Neuronal stem cell (in vitro differentiated cells): ENCODE results near the gene LRCH2.
"Not testable (repeated sequence)": the region's sequence is repeated elsewhere in the genome, so short reads cannot be mapped to it uniquely, and the experiment has no call there.

ENCODE experiments used
- DNase-seq: peaks from one replicate; pipeline ENCODE4 v3.0.0-alpha.2; 2013; ENCODE audit warnings: low spot score
- H2AFZ ChIP-seq: one replicate; pipeline ENCODE4 v1.6.1; 2013; ENCODE audit warnings: mild to moderate bottlenecking, low read length, inconsistent platforms
- H2AK5ac ChIP-seq: 2 replicates; pipeline ENCODE4 v1.6.1; 2013; ENCODE audit warnings: low read depth, mild to moderate bottlenecking, inconsistent platforms, low read length, moderate library complexity, mixed read lengths
- H2BK120ac ChIP-seq: 2 replicates; pipeline ENCODE4 v1.6.1; 2013; ENCODE audit warnings: low read depth, mild to moderate bottlenecking, inconsistent platforms, low read length, moderate library complexity, mixed read lengths
- H2BK12ac ChIP-seq: one replicate; pipeline ENCODE4 v1.6.1; 2013; ENCODE audit warnings: low read length, inconsistent platforms
- H2BK15ac ChIP-seq: 2 replicates; pipeline ENCODE4 v1.6.1; 2013; ENCODE audit warnings: mild to moderate bottlenecking, low read length, inconsistent platforms, mixed read lengths
- H2BK5ac ChIP-seq: one replicate; pipeline ENCODE4 v1.6.1; 2013; ENCODE audit warnings: inconsistent platforms, mild to moderate bottlenecking, low read length, moderate library complexity
- H3K14ac ChIP-seq: one replicate; pipeline ENCODE4 v1.6.1; 2013; ENCODE audit warnings: low read length, inconsistent platforms
- H3K18ac ChIP-seq: 2 replicates; pipeline ENCODE4 v1.6.1; 2013; ENCODE audit warnings: low read length, inconsistent platforms
- H3K23ac ChIP-seq: 2 replicates; pipeline ENCODE4 v1.6.1; 2013; ENCODE audit warnings: low read depth, mild to moderate bottlenecking, mixed read lengths, low read length, inconsistent platforms; ENCODE audit not compliant: poor library complexity
- H3K27ac ChIP-seq: replicated peaks from 3 replicates; pipeline ENCODE4 v1.5.1; 2013; ENCODE audit warnings: low read length, inconsistent platforms
- H3K27me3 ChIP-seq, 3 experiments: 2 replicates each; pipeline ENCODE4 v1.6.1; 2013; ENCODE audit warnings: low read length in 3 of 3, mild to moderate bottlenecking in 2 of 3, inconsistent platforms in 1 of 3, low read depth in 1 of 3, mixed read lengths in 1 of 3, moderate library complexity in 1 of 3; ENCODE audit not compliant: control insufficient read depth in 3 of 3, insufficient read depth in 3 of 3
- H3K36me3 ChIP-seq, 2 donors: replicated peaks in 1 of 2; 2 replicates each; pipeline ENCODE4 v1.6.1; 2013; ENCODE audit warnings: low read length in 2 of 2; ENCODE audit not compliant: control insufficient read depth in 2 of 2, insufficient read depth in 2 of 2
- H3K4ac ChIP-seq: 2 replicates; pipeline ENCODE4 v1.6.1; 2013; ENCODE audit warnings: inconsistent platforms, mild to moderate bottlenecking, low read length, moderate library complexity
- H3K4me1 ChIP-seq, 2 donors: 1 replicate in 1 of 2; 2 replicates in 1 of 2; pipeline ENCODE4 v1.6.1; 2013; ENCODE audit warnings: low read length in 2 of 2, low read depth in 1 of 2; ENCODE audit not compliant: control insufficient read depth in 2 of 2, insufficient read depth in 1 of 2
- H3K4me2 ChIP-seq: one replicate; pipeline ENCODE4 v1.6.1; 2013; ENCODE audit warnings: mild to moderate bottlenecking, low read length, inconsistent platforms; ENCODE audit not compliant: insufficient read depth, poor library complexity, severe bottlenecking
- H3K4me3 ChIP-seq, 2 donors: 2 replicates each; pipeline ENCODE4 v1.5.1; 2013; ENCODE audit warnings: low read length in 2 of 2, mild to moderate bottlenecking in 2 of 2, inconsistent platforms in 1 of 2, moderate library complexity in 1 of 2
- H3K79me1 ChIP-seq: one replicate; pipeline ENCODE4 v1.6.1; 2013; ENCODE audit warnings: low read depth, mild to moderate bottlenecking, inconsistent platforms, low read length, moderate library complexity
- H3K9ac ChIP-seq: one replicate; pipeline ENCODE4 v1.6.1; 2013; ENCODE audit warnings: mild to moderate bottlenecking, low read depth, low read length, inconsistent platforms; ENCODE audit not compliant: poor library complexity
- H3K9me3 ChIP-seq, 2 donors: replicated peaks in 1 of 2; 2 replicates each; pipeline versions ENCODE3 to v1.6.1; 2013; ENCODE audit warnings: low read length in 2 of 2, mild to moderate bottlenecking in 2 of 2, inconsistent platforms in 1 of 2, low read depth in 1 of 2, mixed read lengths in 1 of 2, moderate library complexity in 1 of 2; ENCODE audit not compliant: control insufficient read depth in 2 of 2, insufficient read depth in 1 of 2
- H4K8ac ChIP-seq: one replicate; pipeline ENCODE4 v1.6.1; 2013; ENCODE audit warnings: low read depth, mild to moderate bottlenecking, inconsistent platforms, low read length, moderate library complexity
- H4K91ac ChIP-seq: one replicate; pipeline ENCODE4 v1.6.1; 2013; ENCODE audit warnings: low read length, low read depth, mild to moderate bottlenecking, inconsistent platforms; ENCODE audit not compliant: poor library complexity
- WGBS, 2 donors: extraction: QIAGEN DNeasy Blood & Tissue Kit; methylation state at CpG; one replicate each; pipeline ENCODE4 v1.1.7; 2013; ENCODE audit warnings: missing lambda C conversion rate in 2 of 2, mixed read lengths in 1 of 2; ENCODE audit not compliant: insufficient read length in 2 of 2, insufficient replicate concordance in 1 of 2; ENCODE audit errors: extremely low coverage in 2 of 2; 5-methylcytosine and 5-hydroxymethylcytosine counted together

The LRCH2 gene

DNA sequence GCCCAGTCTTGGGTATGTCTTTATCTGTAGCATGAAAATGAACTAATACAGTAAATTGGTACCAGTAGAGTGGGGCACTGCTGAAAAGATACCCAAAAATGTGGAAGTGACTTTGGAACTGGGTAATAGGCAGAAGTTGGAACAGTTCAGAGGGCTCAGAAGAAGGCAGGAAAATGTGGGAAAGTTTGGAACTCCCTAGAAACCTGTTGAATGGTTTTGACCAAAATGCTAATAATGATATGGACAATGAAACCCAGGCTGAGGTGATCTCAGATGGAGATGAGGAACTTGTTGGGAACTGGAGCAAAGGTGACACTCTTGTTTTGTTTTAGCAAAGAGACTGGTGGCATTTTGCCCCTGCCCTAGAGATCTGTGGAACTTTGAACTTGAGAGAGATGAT, 24.3 kb downstream of the LRCH2 start:
- H2BK12ac ChIP-seq, H2AFZ ChIP-seq, H3K4me2 ChIP-seq, H2AK5ac ChIP-seq, H2BK15ac ChIP-seq, H3K36me3 ChIP-seq, H3K9ac ChIP-seq, H3K9me3 ChIP-seq, H4K8ac ChIP-seq, H3K27ac ChIP-seq, H2BK5ac ChIP-seq, DNase-seq, H3K23ac ChIP-seq, H3K4ac ChIP-seq, H3K14ac ChIP-seq, H3K27me3 ChIP-seq, H2BK120ac ChIP-seq, H3K18ac ChIP-seq, H3K79me1 ChIP-seq, H3K4me1 ChIP-seq, H3K4me3 ChIP-seq, H4K91ac ChIP-seq: not testable (repeated sequence)

DNA sequence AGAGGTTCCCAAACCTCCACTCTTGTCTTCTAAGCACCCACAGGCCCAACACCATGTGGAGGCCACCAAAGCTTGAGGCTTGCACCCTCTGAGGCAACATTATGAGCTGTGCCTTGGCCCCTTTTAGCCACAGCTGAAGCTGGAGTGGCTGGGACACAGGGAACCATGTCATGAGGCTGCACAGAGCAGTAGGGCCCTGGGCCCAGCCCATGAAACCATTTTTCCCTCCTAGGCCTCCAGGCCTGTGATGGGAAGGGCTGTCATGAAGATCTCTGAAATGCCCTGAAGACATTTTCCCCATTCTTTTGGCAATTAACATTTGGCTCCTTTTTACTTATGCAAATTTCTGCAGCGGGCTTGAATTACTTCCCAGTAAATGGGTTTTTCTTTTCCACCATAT, 29.9 kb downstream of the LRCH2 start:
- Histone ChIP-seq H2AK5ac (no peak overlapping the region), H3K4me2 (no peak overlapping the region), H2BK5ac (no peak overlapping the region), H3K4ac (no peak overlapping the region), H3K14ac (no peak overlapping the region), H3K79me1 (peaks cover 5% of the 10 kb centered on the region), H3K18ac (no peak overlapping the region), H3K9me3 (peaks cover 0 to 3% of the 10 kb centered on the region in 2 donors), H4K8ac (no peak overlapping the region), H2AFZ (no peak overlapping the region), H2BK15ac (no peak overlapping the region), H3K27me3 (no peaks in the 10 kb centered on the region), H3K27ac (no peak overlapping the region), H3K4me3 (no peak overlapping the region), H3K36me3 (no peaks in the 10 kb centered on the region), H2BK120ac (no peak overlapping the region), H3K4me1 (no peaks in the 10 kb centered on the region), H3K9ac (no peak overlapping the region), H2BK12ac (no peak overlapping the region), H3K23ac (no peak overlapping the region), H4K91ac (no peak overlapping the region)
- no CpG with 5 or more reads among the region's 1 CpG for WGBS, 2 donors
- DNase-seq, result no peak

DNA sequence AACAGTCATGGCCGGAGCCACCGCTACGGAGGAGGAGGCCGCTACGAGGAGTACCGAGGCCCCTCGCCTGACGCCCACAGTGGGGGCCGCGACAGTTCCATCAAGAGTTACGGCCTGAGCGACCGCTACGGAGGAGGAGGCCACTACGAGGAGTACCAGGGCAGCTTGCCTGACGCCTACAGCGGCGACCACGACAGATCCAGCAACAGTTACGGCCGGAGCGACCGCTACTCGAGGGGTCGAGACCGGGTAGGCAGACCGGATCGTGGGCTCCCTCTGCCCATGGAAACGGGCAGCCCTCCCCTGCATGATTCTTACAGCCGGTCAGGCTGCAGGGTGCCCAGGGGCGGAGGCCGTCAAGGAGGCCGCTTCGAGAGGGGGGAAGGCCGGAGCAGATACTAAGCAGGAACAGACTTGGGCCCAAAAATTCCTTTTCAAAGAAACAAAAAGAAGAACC, 41.6 kb downstream of the LRCH2 start:
- Histone ChIP-seq H3K27ac (no peak overlapping the region), H2AFZ (no peak overlapping the region), H3K18ac (no peak overlapping the region), H3K9ac (no peak overlapping the region), H4K91ac (no peak overlapping the region), H2BK15ac (no peak overlapping the region), H3K14ac (no peak overlapping the region), H4K8ac (no peak overlapping the region), H2BK12ac (no peak overlapping the region), H3K4me3 (no peak overlapping the region), H3K79me1 (peaks cover 18% of the 10 kb centered on the region), H3K9me3 (no peaks in the 10 kb centered on the region), H2BK120ac (no peak overlapping the region), H3K36me3 (no peaks in the 10 kb centered on the region), H2BK5ac (no peak overlapping the region), H3K4me2 (no peak overlapping the region), H3K27me3 (no peaks in the 10 kb centered on the region), H3K4ac (no peak overlapping the region), H3K23ac (no peak overlapping the region), H2AK5ac (no peak overlapping the region), H3K4me1 (peaks cover 0 to 2% of the 10 kb centered on the region in 2 donors)
- no peak for DNase-seq
- WGBS, 2 donors, result no CpG with 5 or more reads among the region's 35 CpGs

DNA sequence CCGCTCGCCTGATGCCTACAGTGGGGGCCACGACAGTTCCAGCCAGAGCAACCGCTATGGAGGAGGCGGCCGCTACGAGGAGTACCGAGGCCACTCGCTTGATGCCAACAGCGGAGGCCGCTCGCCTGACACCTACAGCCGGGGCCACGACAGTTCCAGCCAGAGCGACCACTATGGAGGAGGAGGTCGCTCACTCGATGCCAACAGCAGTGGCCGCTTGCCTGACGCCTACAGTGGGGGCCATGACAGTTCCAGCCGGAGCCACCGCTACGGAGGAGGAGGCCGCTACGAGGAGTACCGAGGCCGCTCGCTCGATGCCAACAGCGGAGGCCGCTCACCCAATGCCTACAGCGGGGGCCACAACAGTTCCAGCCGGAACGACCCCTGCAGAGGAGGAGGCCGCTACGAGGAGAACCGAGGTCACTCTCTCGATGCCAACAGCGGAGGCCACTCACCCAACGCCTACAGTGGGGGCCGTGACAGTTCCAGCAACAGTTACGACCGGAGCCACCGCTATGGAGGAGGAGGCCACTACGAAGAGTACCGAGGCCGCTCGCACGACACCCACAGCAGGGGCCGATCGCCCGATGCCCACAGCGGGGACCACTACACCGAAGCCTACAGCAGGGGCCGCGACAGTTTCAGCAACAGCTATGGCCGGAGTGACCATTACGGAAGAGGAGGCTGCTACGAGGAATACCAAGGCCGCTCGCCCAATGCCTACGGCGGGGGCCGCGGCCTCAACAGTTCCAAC, 42.2 kb downstream of the LRCH2 start:
- no peaks in the 10 kb centered on the region for H3K27me3 ChIP-seq
- H2BK120ac ChIP-seq, result no peak overlapping the region
- no peak for DNase-seq
- no peak overlapping the region for H3K4me2 ChIP-seq
- no peak overlapping the region for H2AFZ ChIP-seq
- H3K4ac ChIP-seq, result no peak overlapping the region
- H4K91ac ChIP-seq, result no peak overlapping the region
- H3K4me1 ChIP-seq, result peaks cover 0 to 2% of the 10 kb centered on the region in 2 donors
- no peak overlapping the region for H4K8ac ChIP-seq
- H3K36me3 ChIP-seq, result no peaks in the 10 kb centered on the region
- no peak overlapping the region for H2BK15ac ChIP-seq
- H2BK5ac ChIP-seq, result no peak overlapping the region
- no peak overlapping the region for H3K14ac ChIP-seq
- H3K18ac ChIP-seq, result no peak overlapping the region
- no peak overlapping the region for H3K4me3 ChIP-seq
- no peak overlapping the region for H2AK5ac ChIP-seq
- no peak overlapping the region for H3K23ac ChIP-seq
- H3K9ac ChIP-seq, result no peak overlapping the region
- no peak overlapping the region for H3K27ac ChIP-seq
- no CpG with 5 or more reads among the region's 64 CpGs for WGBS, 2 donors
- peaks cover 17% of the 10 kb centered on the region for H3K79me1 ChIP-seq
- H2BK12ac ChIP-seq, result no peak overlapping the region
- H3K9me3 ChIP-seq, result no peaks in the 10 kb centered on the region
